HG03066 (cell line): ENCODE results near the gene FBXL3.
A peak's percentile ranks its signal among the peaks of the same experiment; 100 is the strongest.
"Not testable (repeated sequence)": the region's sequence is repeated elsewhere in the genome, so short reads cannot be mapped to it uniquely, and the experiment has no call there.

Experiments used
- ATAC-seq: cut with Tn5 transposase; IDR thresholded peaks from one replicate; pipeline ENCODE4 v1.9.1; 2021; ENCODE audit warnings: low read depth; ENCODE audit not compliant: unreplicated experiment

The FBXL3 gene

GRCh38 chr13:77028202-77028601 is 1.2 kb upstream of the FBXL3 start:
- ATAC-seq = no peak

GRCh38 chr13:77026255-77026860 is 601 bp downstream of the FBXL3 start:
- peak; percentile 59 for ATAC-seq

- ATAC-seq = no peak
Measured at GRCh38 chr13:77022341-77022740, 4.6 kb downstream of the FBXL3 start.

- ATAC-seq = no peak
Measured at GRCh38 chr13:77019756-77020155, 7.2 kb downstream of the FBXL3 start.

GRCh38 chr13:77016888-77017623 is 9.9 kb downstream of the FBXL3 start:
- no peak for ATAC-seq

GRCh38 chr13:77016251-77016812 is 10.6 kb downstream of the FBXL3 start:
- no peak for ATAC-seq

GRCh38 chr13:77014906-77015685 is 11.9 kb downstream of the FBXL3 start:
- no peak for ATAC-seq

GRCh38 chr13:77013853-77014542 is 13.0 kb downstream of the FBXL3 start:
- no peak for ATAC-seq

GRCh38 chr13:77009719-77010118 is 17.2 kb downstream of the FBXL3 start:
- not testable (repeated sequence) for ATAC-seq

- ATAC-seq = peak; percentile 59
Measured at GRCh38 chr13:77009011-77009410, 17.9 kb downstream of the FBXL3 start.

GRCh38 chr13:77008337-77008736 is 18.6 kb downstream of the FBXL3 start:
- ATAC-seq = not testable (repeated sequence)

GRCh38 chr13:77002590-77003190 is 24.3 kb downstream of the FBXL3 start:
- no peak for ATAC-seq

GRCh38 chr13:77001963-77002587 is 24.9 kb downstream of the FBXL3 start:
- ATAC-seq = no peak

- no peak for ATAC-seq
Measured at GRCh38 chr13:77001540-77001939, 25.4 kb downstream of the FBXL3 start.

GRCh38 chr13:77000475-77000874 is 26.5 kb downstream of the FBXL3 start:
- no peak for ATAC-seq

- no peak for ATAC-seq
Measured at GRCh38 chr13:76994281-76994680, 32.7 kb downstream of the FBXL3 start.

- no peak for ATAC-seq
Measured at GRCh38 chr13:76993473-76993872, 33.5 kb downstream of the FBXL3 start.

- ATAC-seq = no peak
Measured at GRCh38 chr13:76993021-76993420, 33.9 kb downstream of the FBXL3 start.

GRCh38 chr13:76992548-76993001 is 34.4 kb downstream of the FBXL3 start:
- peak; percentile 6 for ATAC-seq
